Measurements from ENCODE around the gene SEMA3C. TPM values are rescaled to one million over a fixed set of nuclear protein-coding genes. Genes with fewer than 3 reads are reported as not detected.

The SEMA3C gene
- total RNA-seq, 1 experiment from 2014 or later = 232 TPM

DNA sequence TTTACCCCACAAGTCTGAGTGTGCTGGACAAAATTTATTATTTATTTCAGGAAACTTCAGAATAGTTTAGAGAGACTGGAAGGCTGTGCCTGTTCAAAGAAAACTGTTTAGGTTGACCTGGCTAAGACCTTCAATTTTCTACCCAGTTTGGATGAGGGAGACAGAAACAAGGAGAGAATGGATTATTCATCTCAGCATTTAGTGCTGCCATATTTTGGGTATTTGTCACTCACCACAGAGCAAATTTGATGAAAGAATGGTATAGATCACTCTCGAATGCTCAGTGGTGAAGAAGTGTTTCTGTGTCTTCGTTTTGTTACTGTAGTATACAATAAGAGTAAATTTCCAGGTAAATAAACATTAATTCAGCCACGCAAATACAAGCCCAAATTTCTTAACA is 71.8 kb downstream of the SEMA3C start:
- no TSS peak for BruUV-seq (replicated peaks)
- TF ChIP-seq, protein P1, sequence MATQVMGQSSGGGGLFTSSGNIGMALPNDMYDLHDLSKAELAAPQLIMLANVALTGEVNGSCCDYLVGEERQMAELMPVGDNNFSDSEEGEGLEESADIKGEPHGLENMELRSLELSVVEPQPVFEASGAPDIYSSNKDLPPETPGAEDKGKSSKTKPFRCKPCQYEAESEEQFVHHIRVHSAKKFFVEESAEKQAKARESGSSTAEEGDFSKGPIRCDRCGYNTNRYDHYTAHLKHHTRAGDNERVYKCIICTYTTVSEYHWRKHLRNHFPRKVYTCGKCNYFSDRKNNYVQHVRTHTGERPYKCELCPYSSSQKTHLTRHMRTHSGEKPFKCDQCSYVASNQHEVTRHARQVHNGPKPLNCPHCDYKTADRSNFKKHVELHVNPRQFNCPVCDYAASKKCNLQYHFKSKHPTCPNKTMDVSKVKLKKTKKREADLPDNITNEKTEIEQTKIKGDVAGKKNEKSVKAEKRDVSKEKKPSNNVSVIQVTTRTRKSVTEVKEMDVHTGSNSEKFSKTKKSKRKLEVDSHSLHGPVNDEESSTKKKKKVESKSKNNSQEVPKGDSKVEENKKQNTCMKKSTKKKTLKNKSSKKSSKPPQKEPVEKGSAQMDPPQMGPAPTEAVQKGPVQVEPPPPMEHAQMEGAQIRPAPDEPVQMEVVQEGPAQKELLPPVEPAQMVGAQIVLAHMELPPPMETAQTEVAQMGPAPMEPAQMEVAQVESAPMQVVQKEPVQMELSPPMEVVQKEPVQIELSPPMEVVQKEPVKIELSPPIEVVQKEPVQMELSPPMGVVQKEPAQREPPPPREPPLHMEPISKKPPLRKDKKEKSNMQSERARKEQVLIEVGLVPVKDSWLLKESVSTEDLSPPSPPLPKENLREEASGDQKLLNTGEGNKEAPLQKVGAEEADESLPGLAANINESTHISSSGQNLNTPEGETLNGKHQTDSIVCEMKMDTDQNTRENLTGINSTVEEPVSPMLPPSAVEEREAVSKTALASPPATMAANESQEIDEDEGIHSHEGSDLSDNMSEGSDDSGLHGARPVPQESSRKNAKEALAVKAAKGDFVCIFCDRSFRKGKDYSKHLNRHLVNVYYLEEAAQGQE (IDR thresholded peaks at IDR 0.05; ENCODE audit: insufficient read depth in 1 of 2, low read depth in 2 of 2, low read length in 1 of 2) = no peak
- TF ChIP-seq POLR2AphosphoS5 (IDR thresholded peaks at IDR 0.05; ENCODE audit: low read depth, low read length) = no peak
- TF ChIP-seq, protein P2, sequence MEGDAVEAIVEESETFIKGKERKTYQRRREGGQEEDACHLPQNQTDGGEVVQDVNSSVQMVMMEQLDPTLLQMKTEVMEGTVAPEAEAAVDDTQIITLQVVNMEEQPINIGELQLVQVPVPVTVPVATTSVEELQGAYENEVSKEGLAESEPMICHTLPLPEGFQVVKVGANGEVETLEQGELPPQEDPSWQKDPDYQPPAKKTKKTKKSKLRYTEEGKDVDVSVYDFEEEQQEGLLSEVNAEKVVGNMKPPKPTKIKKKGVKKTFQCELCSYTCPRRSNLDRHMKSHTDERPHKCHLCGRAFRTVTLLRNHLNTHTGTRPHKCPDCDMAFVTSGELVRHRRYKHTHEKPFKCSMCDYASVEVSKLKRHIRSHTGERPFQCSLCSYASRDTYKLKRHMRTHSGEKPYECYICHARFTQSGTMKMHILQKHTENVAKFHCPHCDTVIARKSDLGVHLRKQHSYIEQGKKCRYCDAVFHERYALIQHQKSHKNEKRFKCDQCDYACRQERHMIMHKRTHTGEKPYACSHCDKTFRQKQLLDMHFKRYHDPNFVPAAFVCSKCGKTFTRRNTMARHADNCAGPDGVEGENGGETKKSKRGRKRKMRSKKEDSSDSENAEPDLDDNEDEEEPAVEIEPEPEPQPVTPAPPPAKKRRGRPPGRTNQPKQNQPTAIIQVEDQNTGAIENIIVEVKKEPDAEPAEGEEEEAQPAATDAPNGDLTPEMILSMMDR (IDR thresholded peaks at IDR 0.05) = no peak
- no peak for TF ChIP-seq SIN3A (IDR thresholded peaks at IDR 0.05; ENCODE audit: borderline replicate concordance, insufficient read depth, low read depth, low read length)
- no peak for TF ChIP-seq TCF7L2 (IDR thresholded peaks at IDR 0.05; ENCODE audit: low read depth, low read length)
- DNase-seq (ENCODE audit: low read depth, low spot score) = no peak
- POLR2A ChIA-PET = interaction anchor here (0.7 kb wide), 1 partner anchor 1383 kb away, joined by 3 read pairs; no protein-coding TSS in a partner anchor
- in situ Hi-C loops (cut with HindIII; ENCODE audit: low pct_unique_long_range_greater_than_20kb, low sequenced_read_pairs) (no loop called here), intact Hi-C loops (cut with micrococcal nuclease; ENCODE audit: unreplicated experiment) (no loop called here)
- Histone ChIP-seq H3K36me3 (ENCODE audit: control insufficient read depth, insufficient read depth, low read length) (no peaks in the 10 kb centered on the region; the same call in 1 of the 2 replicates), H3K27ac (ENCODE audit: low read length) (peak overlapping the region; percentile 79), H3K4me1 (ENCODE audit: control insufficient read depth, insufficient read depth, low read length) (peaks cover 87% of the 10 kb centered on the region), H3K27me3 (ENCODE audit: control insufficient read depth, insufficient read depth, low read length) (no peaks in the 10 kb centered on the region), H3K4me3 (ENCODE audit: low read depth in 2 of 2, low read length in 2 of 2) (no peak overlapping the region), H3K9me3 (ENCODE audit: control insufficient read depth, insufficient read depth, low read depth, low read length) (no peaks in the 10 kb centered on the region)
- no peak for ATAC-seq
- CTCF ChIA-PET = no interaction called here

DNA sequence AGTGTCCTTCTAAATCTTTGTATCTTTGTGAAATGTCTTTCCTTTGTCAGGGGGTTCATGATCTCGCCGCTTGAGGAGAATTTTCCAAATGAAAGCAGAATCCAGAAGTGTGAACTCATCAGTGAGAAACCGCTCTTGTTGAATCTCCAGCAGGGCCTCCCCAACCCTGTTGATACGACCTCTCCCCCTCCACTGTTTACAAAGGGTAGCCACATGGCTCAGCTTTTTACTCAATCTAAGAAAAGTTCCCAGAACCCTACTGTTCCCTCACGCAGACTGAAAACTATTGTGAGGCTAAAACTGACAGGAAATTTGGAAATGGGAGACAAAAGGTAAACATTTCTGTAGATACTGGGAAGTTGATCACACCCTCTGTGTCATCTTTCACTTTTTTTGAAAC is 73.9 kb downstream of the SEMA3C start:
- no peaks in the 10 kb centered on the region for H3K27me3 ChIP-seq (ENCODE audit: control insufficient read depth, insufficient read depth, low read length)
- TF ChIP-seq, protein P2 (IDR thresholded peaks at IDR 0.05) = no peak
- TF ChIP-seq POLR2AphosphoS5 (IDR thresholded peaks at IDR 0.05; ENCODE audit: low read depth, low read length) (no peak), TCF7L2 (IDR thresholded peaks at IDR 0.05; ENCODE audit: low read depth, low read length) (no peak), SIN3A (IDR thresholded peaks at IDR 0.05; ENCODE audit: borderline replicate concordance, insufficient read depth, low read depth, low read length) (no peak)
- TF ChIP-seq, protein P1 (IDR thresholded peaks at IDR 0.05; ENCODE audit: insufficient read depth in 1 of 2, low read depth in 2 of 2, low read length in 1 of 2) = no peak
- ATAC-seq = no peak
- CTCF ChIA-PET = no interaction called here
- no peaks in the 10 kb centered on the region for H3K9me3 ChIP-seq (ENCODE audit: control insufficient read depth, insufficient read depth, low read depth, low read length)
- POLR2A ChIA-PET = no interaction called here
- H3K4me1 ChIP-seq (ENCODE audit: control insufficient read depth, insufficient read depth, low read length) = peaks cover 95% of the 10 kb centered on the region
- in situ Hi-C loops (cut with HindIII; ENCODE audit: low pct_unique_long_range_greater_than_20kb, low sequenced_read_pairs) (no loop called here), intact Hi-C loops (cut with micrococcal nuclease; ENCODE audit: unreplicated experiment) (no loop called here)
- no peak for DNase-seq (ENCODE audit: low read depth, low spot score)
- peak overlapping the region; percentile 79 for H3K27ac ChIP-seq (ENCODE audit: low read length)
- H3K4me3 ChIP-seq (ENCODE audit: low read depth in 2 of 2, low read length in 2 of 2) = no peak overlapping the region
- H3K36me3 ChIP-seq (ENCODE audit: control insufficient read depth, insufficient read depth, low read length) = no peaks in the 10 kb centered on the region; the same call in 1 of the 2 replicates
- no TSS peak for BruUV-seq (replicated peaks)

Measured in Panc1 (cell line).